ENCODE results near the gene MICU2. TPM values are rescaled to one million over a fixed set of nuclear protein-coding genes. Genes with fewer than 3 reads are reported as not detected.

The MICU2 gene
- total RNA-seq, 1 donor from 2014 or later = 41.5 TPM

- Histone ChIP-seq H3K4me3 (no peak overlapping the region), H3K27me3 (no peaks in the 10 kb centered on the region), H3K27ac (no peak overlapping the region), H3K36me3 (no peaks in the 10 kb centered on the region), H3K9me3 (peaks cover 0 to 6% of the 10 kb centered on the region in 2 donors), H3K4me1 (no peaks in the 10 kb centered on the region)
- no peak for TF ChIP-seq CTCF (IDR thresholded peaks at IDR 0.05)
- intact Hi-C loops (cut with DNase I) = loop anchor here (10.0 kb wide), 3 partner anchors 389 to 1921 kb away; partner anchors contain the start of genes IL17D and LATS2
- DNase-seq (ENCODE audit: low spot score in 2 of 2) = no peak
Measured at GRCh38 chr13:21453387-21454081, 150.4 kb downstream of the MICU2 start.

- Histone ChIP-seq H3K36me3 (no peaks in the 10 kb centered on the region), H3K4me3 (no peak overlapping the region), H3K9me3 (peaks cover 0 to 6% of the 10 kb centered on the region in 2 donors), H3K27me3 (no peaks in the 10 kb centered on the region), H3K27ac (no peak overlapping the region), H3K4me1 (no peaks in the 10 kb centered on the region)
- intact Hi-C loops (cut with DNase I) = loop anchor here (10.0 kb wide), 3 partner anchors 386 to 1924 kb away; partner anchors contain the start of genes IL17D and LATS2
- no peak for TF ChIP-seq CTCF (IDR thresholded peaks at IDR 0.05)
- DNase-seq (ENCODE audit: low spot score in 2 of 2) = no peak
Measured at GRCh38 chr13:21450936-21451335, 153.0 kb downstream of the MICU2 start.

GRCh38 chr13:21446656-21447055 lies 157.3 kb downstream of the MICU2 start:
- no peaks in the 10 kb centered on the region for H3K4me1 ChIP-seq
- no peaks in the 10 kb centered on the region for H3K27me3 ChIP-seq
- H3K4me3 ChIP-seq = no peak overlapping the region
- no peak for TF ChIP-seq CTCF (IDR thresholded peaks at IDR 0.05)
- H3K27ac ChIP-seq = no peak overlapping the region
- no peak for DNase-seq (ENCODE audit: low spot score in 2 of 2)
- no peaks in the 10 kb centered on the region for H3K9me3 ChIP-seq
- no peaks in the 10 kb centered on the region for H3K36me3 ChIP-seq
- intact Hi-C loops (cut with DNase I) = no loop called here

DNA sequence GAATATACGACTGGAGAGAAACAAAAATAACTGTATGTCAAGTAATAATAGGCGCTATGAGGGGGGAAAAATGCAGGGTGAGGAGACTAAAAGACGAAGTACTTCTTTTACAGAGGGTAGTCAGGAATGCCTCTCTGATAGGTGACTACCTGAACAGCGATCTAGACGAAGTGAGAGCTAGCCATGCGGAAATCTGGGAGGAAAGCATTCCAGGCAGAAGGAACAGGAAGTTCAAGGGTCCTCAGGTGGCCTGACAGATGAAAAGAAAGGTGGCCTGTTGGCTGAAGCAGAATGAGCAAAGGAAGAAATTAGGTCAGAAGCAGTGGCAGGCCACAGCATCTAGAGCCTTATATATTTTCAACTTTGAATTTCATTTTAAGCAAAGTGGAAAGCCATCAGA lies 158.2 kb downstream of the MICU2 start:
- H3K4me1 ChIP-seq = no peaks in the 10 kb centered on the region
- no peaks in the 10 kb centered on the region for H3K36me3 ChIP-seq
- H3K4me3 ChIP-seq = no peak overlapping the region
- no peak for TF ChIP-seq CTCF (IDR thresholded peaks at IDR 0.05)
- no peaks in the 10 kb centered on the region for H3K9me3 ChIP-seq
- no peak overlapping the region for H3K27ac ChIP-seq
- intact Hi-C loops (cut with DNase I) = no loop called here
- H3K27me3 ChIP-seq = no peaks in the 10 kb centered on the region
- DNase-seq (ENCODE audit: low spot score in 2 of 2) = no peak

DNA sequence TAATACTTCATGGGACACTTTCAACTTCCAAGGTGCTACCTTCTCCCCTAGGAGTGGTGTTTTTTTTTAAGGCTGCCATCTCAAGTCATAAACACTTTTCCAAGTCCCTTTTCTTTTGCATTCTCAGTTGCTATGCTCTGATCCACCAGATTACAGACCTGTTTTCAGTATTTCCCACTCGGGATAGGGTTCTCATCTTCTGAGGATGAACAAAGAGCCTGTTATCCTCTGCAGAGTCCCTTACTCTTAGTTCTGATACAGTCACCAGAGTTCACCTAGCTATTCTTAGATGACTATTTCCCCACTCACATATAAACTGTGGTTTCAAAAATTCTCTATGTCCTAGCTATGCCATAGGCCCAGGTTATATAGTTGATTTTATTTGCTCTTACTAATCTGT lies 160.8 kb downstream of the MICU2 start:
- H3K36me3 ChIP-seq = no peaks in the 10 kb centered on the region
- no peak overlapping the region for H3K4me3 ChIP-seq
- no peak for DNase-seq (ENCODE audit: low spot score in 2 of 2)
- intact Hi-C loops (cut with DNase I) = no loop called here
- no peaks in the 10 kb centered on the region for H3K27me3 ChIP-seq
- no peaks in the 10 kb centered on the region for H3K4me1 ChIP-seq
- H3K9me3 ChIP-seq = peaks cover 0 to 7% of the 10 kb centered on the region in 2 donors
- no peak for TF ChIP-seq CTCF (IDR thresholded peaks at IDR 0.05)
- H3K27ac ChIP-seq = no peak overlapping the region

Other genes starting within 250 kb of the MICU2 start
- gene ZDHHC20, start 144.9 kb downstream of the MICU2 start, total RNA-seq = 39.8 TPM
- gene FGF9, start 66.9 kb upstream of the MICU2 start, total RNA-seq = not detected